ENCODE results near the gene CCDC57. TPM values are rescaled to one million over a fixed set of nuclear protein-coding genes. Genes with fewer than 3 reads are reported as not detected.

Gene CCDC57
- total and polyA plus RNA-seq, 8 donors, result 43.9 to 166 (median 75.4) TPM

DNA sequence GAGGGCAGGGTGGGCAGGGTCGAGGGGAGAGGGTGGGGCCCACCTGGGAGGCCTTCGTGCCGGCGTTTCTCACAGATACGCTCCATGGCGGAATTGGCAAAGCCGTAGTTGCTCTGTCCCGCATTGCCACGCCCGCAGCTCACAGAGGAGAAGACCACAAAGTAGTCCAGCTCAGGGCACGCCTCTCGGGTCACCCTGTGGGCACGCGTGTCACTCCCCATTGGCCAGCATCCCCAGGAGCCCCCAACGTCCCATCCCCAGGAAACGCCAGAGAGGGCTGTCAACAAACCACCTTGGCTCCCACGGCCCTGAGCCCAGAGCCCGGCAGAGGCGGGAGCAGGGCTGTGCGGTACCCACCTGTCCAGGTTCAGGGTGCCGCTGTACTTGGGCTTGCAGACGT lies 130.7 kb downstream of the CCDC57 start:
- H3K27me3 ChIP-seq, result no peaks in the 10 kb centered on the region
- intact Hi-C loops (cut with DNase I; ENCODE audit: low total_unique reads), result no loop called here
- no peak for TF ChIP-seq POLR2A (IDR thresholded peaks at IDR 0.05)
- no peak for TF ChIP-seq POLR2AphosphoS5 (IDR thresholded peaks at IDR 0.05)
- no peak for TF ChIP-seq EP300 (IDR thresholded peaks at IDR 0.05)
- TF ChIP-seq, protein P1, sequence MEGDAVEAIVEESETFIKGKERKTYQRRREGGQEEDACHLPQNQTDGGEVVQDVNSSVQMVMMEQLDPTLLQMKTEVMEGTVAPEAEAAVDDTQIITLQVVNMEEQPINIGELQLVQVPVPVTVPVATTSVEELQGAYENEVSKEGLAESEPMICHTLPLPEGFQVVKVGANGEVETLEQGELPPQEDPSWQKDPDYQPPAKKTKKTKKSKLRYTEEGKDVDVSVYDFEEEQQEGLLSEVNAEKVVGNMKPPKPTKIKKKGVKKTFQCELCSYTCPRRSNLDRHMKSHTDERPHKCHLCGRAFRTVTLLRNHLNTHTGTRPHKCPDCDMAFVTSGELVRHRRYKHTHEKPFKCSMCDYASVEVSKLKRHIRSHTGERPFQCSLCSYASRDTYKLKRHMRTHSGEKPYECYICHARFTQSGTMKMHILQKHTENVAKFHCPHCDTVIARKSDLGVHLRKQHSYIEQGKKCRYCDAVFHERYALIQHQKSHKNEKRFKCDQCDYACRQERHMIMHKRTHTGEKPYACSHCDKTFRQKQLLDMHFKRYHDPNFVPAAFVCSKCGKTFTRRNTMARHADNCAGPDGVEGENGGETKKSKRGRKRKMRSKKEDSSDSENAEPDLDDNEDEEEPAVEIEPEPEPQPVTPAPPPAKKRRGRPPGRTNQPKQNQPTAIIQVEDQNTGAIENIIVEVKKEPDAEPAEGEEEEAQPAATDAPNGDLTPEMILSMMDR (IDR thresholded peaks at IDR 0.05), result no peak
- H3K27ac ChIP-seq, result no peak overlapping the region
- no peak overlapping the region for H3K4me3 ChIP-seq
- 84 to 89% (median 85%) methylated on average over 17 to 22 of the region's 22 CpGs for WGBS, 5 donors
- no peak for DNase-seq
- H3K36me3 ChIP-seq, result peaks cover 81 to 94% (median 92%) of the 10 kb centered on the region in 4 donors
- no peaks in the 10 kb centered on the region for H3K4me1 ChIP-seq
- H3K9me3 ChIP-seq, result no peaks in the 10 kb centered on the region

DNA sequence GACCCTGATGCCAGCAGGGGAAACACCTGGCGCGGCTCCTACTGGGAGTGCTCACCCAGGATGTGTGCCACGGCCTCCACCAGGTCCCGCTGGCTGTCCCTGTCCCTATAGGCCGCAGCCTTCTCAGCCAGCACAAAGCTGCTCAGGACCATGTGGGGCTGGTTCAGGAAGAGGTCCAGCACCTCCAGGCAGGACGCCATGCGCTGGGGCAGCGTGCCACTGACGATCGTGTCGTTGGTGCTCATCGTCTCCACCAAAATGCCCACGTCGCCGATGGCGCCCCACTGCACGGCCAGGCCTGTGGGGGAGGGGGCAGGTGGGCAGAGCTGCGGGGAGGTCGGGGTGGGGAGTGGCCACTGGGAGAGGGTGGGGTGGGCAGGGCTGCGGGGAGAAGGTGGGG lies 131.1 kb downstream of the CCDC57 start:
- H3K36me3 ChIP-seq, result peaks cover 76 to 90% (median 88%) of the 10 kb centered on the region in 4 donors
- H3K4me3 ChIP-seq, result no peak overlapping the region
- 86 to 96% (median 92%) methylated on average over 11 to 20 of the region's 20 CpGs for WGBS, 5 donors
- TF ChIP-seq POLR2A (IDR thresholded peaks at IDR 0.05) (no peak), POLR2AphosphoS5 (IDR thresholded peaks at IDR 0.05) (no peak), EP300 (IDR thresholded peaks at IDR 0.05) (no peak)
- TF ChIP-seq, protein P1 (IDR thresholded peaks at IDR 0.05), result no peak
- H3K27ac ChIP-seq, result no peak overlapping the region
- intact Hi-C loops (cut with DNase I; ENCODE audit: low total_unique reads), result no loop called here
- no peaks in the 10 kb centered on the region for H3K27me3 ChIP-seq
- no peaks in the 10 kb centered on the region for H3K9me3 ChIP-seq
- no peak for DNase-seq
- H3K4me1 ChIP-seq, result no peaks in the 10 kb centered on the region

DNA sequence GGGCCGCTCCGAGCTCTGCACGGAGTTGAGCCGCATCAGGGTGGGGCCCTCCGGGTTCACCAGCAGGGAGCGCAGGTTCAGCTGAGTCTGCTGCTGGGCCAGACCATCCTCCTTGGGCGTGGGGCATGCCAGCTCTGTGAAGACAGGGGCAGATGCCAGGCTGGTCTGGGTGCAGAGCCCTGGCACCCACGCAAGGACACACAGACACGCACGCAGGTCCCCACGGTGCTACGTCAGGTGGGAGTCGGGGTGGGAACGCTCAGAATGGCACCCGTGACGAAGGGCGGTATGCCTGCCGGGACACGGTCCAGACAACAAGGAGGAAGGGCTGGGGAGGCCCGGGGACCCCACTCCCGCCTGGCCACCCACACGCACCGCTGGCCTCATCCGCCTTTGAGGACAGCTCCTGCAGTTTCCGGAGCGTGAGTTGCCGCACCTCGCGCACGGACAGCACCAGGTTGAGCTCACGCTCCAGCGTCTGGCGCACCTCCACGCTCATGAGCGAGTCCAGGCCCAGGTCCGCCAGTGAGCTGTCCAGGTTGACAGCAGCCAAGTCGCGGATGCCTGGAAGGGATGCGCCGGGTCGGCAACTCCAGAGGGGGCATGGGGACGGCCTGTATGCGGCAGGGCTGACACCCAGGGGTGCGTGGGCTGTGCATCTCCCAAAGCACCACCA lies 131.7 kb downstream of the CCDC57 start:
- Histone ChIP-seq H3K4me3 (no peak overlapping the region), H3K27me3 (no peaks in the 10 kb centered on the region), H3K4me1 (no peaks in the 10 kb centered on the region), H3K36me3 (peaks cover 70 to 84% (median 82%) of the 10 kb centered on the region in 4 donors), H3K27ac (no peak overlapping the region), H3K9me3 (no peaks in the 10 kb centered on the region)
- DNase-seq, result no peak
- TF ChIP-seq POLR2A (IDR thresholded peaks at IDR 0.05) (no peak), POLR2AphosphoS5 (IDR thresholded peaks at IDR 0.05) (no peak), EP300 (IDR thresholded peaks at IDR 0.05) (no peak)
- TF ChIP-seq, protein P1 (IDR thresholded peaks at IDR 0.05), result no peak
- 91 to 97% (median 94%) methylated on average over 22 to 44 of the region's 44 CpGs for WGBS, 5 donors
- intact Hi-C loops (cut with DNase I; ENCODE audit: low total_unique reads), result no loop called here

DNA sequence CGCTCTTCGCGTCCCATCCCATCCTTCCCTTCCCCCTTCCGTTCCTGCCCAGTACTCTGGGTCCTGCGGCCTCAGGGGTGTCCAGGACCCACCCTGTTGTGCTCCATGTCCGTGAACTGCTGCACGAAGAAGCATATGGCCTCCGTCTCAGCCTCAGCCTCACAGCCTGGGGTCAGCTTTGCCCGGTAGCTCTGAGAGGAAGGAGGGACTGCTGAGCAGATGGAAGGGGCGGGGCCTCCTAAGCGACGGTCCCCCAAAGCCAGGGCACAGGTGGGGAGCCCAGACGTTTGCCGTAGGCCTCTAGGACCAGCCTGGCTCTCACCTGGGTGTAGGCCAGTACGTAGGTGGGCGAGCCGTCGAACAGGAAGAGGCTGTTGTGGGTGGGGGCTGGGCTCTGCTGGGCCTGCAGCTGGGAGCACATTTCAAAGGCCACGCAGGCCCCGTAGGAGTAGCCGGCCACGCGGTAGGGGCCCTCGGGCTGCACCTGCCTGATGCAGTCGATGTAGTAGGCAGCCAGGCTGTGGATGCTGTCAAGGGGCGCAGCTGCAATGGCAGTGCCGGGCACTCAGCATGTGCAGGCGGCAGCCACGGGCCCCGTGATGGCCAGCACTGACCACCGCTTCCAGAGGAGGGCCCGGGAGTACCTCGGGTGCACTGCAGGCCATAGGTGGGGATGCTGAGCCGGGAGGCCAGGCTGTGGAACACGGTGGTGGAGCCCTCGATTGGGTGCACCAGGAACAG lies 132.4 kb downstream of the CCDC57 start:
- Histone ChIP-seq H3K9me3 (no peaks in the 10 kb centered on the region), H3K4me3 (no peak overlapping the region), H3K27me3 (no peaks in the 10 kb centered on the region), H3K36me3 (peaks cover 63 to 77% (median 74%) of the 10 kb centered on the region in 4 donors), H3K4me1 (no peaks in the 10 kb centered on the region), H3K27ac (no peak overlapping the region)
- WGBS, 5 donors, result 87 to 90% (median 89%) methylated on average over 24 to 36 of the region's 36 CpGs
- no peak for DNase-seq
- TF ChIP-seq POLR2A (IDR thresholded peaks at IDR 0.05), result no peak
- TF ChIP-seq POLR2AphosphoS5 (IDR thresholded peaks at IDR 0.05), result no peak
- no peak for TF ChIP-seq EP300 (IDR thresholded peaks at IDR 0.05)
- TF ChIP-seq, protein P1 (IDR thresholded peaks at IDR 0.05), result no peak
- intact Hi-C loops (cut with DNase I; ENCODE audit: low total_unique reads), result no loop called here

Measured in stomach (tissue), 9 donors.